ENCODE results near the gene BNIP1.
A peak's percentile ranks its signal among the peaks of the same experiment; 100 is the strongest.
"Not testable (repeated sequence)": the region's sequence is repeated elsewhere in the genome, so short reads cannot be mapped to it uniquely, and the experiment has no call there.

BNIP1 gene, protein sequence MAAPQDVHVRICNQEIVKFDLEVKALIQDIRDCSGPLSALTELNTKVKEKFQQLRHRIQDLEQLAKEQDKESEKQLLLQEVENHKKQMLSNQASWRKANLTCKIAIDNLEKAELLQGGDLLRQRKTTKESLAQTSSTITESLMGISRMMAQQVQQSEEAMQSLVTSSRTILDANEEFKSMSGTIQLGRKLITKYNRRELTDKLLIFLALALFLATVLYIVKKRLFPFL

GRCh38 chr5:173144200-173145176, at the start of gene BNIP1:
BNIP1 (plus strand) TSS chr5:173144531; CDS start chr5:173144546, 15 bp downstream.
- H3K9ac ChIP-seq (ENCODE audit: low read length): peak within 1 kb of the TSS; percentile 88
- H3K4me1 ChIP-seq (ENCODE audit: control insufficient read depth, insufficient read depth, low read length): no peaks in the 10 kb centered on the region
- H3K27ac ChIP-seq (ENCODE audit: low read depth, low read length): peak within 1 kb of the TSS; percentile 87
- H3K36me3 ChIP-seq (ENCODE audit: control insufficient read depth, insufficient read depth, low read length): peaks cover 11% of the 10 kb centered on the region
- peak within 1 kb of the TSS; percentile 96 for H3K4me3 ChIP-seq (ENCODE audit: low read length)
- no peaks in the 10 kb centered on the region for H3K27me3 ChIP-seq (ENCODE audit: control insufficient read depth, insufficient read depth, low read length)

- Histone ChIP-seq H3K4me1 (ENCODE audit: control insufficient read depth, insufficient read depth, low read length) (peaks cover 3% of the 10 kb centered on the region), H3K9ac (ENCODE audit: low read length) (no peak overlapping the region)
Observed at GRCh38 chr5:173098787-173099186, 45.5 kb upstream of the BNIP1 start.

DNA sequence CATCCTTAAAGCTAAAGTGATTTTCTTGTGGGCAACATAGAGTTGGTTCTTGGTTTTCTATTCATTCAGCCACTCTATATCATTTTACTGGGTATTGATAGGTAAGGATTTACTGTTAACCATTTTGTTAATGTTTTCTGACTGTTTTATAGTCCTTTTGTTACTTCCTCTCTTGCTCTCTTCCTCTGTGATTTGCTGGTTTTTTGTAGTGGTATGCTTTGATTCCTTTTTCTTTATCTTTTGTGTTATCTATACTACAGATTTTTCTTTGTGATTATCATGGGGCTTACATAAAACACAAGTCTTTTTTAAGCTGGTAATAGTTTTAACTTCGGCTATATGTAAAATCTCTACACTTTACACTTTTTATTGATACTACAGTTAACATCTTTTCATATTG, 44.9 kb upstream of the BNIP1 start:
- Histone ChIP-seq H3K4me3 (ENCODE audit: low read length) (no peak overlapping the region), H3K4me1 (ENCODE audit: control insufficient read depth, insufficient read depth, low read length) (peaks cover 3% of the 10 kb centered on the region), H3K27ac (ENCODE audit: low read depth, low read length) (no peak overlapping the region), H3K27me3 (ENCODE audit: control insufficient read depth, insufficient read depth, low read length) (no peaks in the 10 kb centered on the region), H3K36me3 (ENCODE audit: control insufficient read depth, insufficient read depth, low read length) (no peaks in the 10 kb centered on the region), H3K9ac (ENCODE audit: low read length) (no peak overlapping the region)

More at GRCh38 chr5:173098787-173099186, 45.5 kb upstream of the BNIP1 start:
- no peaks in the 10 kb centered on the region for H3K36me3 ChIP-seq (ENCODE audit: control insufficient read depth, insufficient read depth, low read length)
- H3K4me3 ChIP-seq (ENCODE audit: low read length): no peak overlapping the region
- H3K27me3 ChIP-seq (ENCODE audit: control insufficient read depth, insufficient read depth, low read length): no peaks in the 10 kb centered on the region
- H3K27ac ChIP-seq (ENCODE audit: low read depth, low read length): no peak overlapping the region

DNA sequence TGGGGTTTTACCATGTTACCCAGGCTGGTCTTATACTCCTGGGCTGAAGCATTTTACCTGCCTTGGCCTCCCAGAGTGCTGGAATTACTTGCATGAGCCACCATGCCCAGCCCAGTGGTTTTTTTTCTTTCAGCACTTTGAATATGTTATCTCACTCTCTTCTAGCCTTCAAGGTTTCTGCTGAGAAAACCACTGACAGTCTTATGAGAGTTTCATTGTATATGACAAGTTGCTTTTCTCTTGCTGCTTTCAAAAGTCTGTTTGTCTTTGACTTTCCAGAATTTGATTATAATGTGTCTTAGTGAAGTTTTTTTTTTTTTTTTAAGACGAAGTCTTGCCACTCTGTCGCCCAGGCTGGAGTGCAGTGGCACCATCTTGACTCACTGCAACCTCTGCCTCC, 43.1 kb upstream of the BNIP1 start:
- no peak overlapping the region for H3K4me3 ChIP-seq (ENCODE audit: low read length)

DNA sequence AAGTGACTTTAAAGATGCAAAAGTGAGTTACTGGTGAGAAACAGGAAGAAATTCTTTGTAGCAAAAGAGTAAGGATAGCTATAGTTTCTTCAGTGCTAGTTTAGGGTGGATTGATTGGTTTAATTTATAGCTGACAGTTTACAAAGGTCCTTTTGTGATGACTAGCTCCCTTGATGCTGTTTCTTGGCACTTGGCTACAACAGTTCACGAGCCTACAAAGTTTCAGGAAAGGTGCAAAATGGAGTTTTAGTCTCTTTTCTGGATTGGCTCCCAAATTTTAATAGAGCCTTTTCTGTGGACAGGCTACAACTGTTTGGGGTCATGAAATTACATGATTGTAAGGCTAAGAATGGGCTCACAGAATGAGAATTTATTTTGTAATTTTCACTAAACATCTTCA, 40.9 kb upstream of the BNIP1 start:
- no peaks in the 10 kb centered on the region for H3K27me3 ChIP-seq (ENCODE audit: control insufficient read depth, insufficient read depth, low read length)

More for the DNA sequence above, 43.1 kb upstream of the BNIP1 start:
- Histone ChIP-seq H3K36me3 (ENCODE audit: control insufficient read depth, insufficient read depth, low read length) (no peaks in the 10 kb centered on the region), H3K9ac (ENCODE audit: low read length) (no peak overlapping the region), H3K27ac (ENCODE audit: low read depth, low read length) (no peak overlapping the region), H3K4me1 (ENCODE audit: control insufficient read depth, insufficient read depth, low read length) (peaks cover 3% of the 10 kb centered on the region), H3K27me3 (ENCODE audit: control insufficient read depth, insufficient read depth, low read length) (no peaks in the 10 kb centered on the region)

DNA sequence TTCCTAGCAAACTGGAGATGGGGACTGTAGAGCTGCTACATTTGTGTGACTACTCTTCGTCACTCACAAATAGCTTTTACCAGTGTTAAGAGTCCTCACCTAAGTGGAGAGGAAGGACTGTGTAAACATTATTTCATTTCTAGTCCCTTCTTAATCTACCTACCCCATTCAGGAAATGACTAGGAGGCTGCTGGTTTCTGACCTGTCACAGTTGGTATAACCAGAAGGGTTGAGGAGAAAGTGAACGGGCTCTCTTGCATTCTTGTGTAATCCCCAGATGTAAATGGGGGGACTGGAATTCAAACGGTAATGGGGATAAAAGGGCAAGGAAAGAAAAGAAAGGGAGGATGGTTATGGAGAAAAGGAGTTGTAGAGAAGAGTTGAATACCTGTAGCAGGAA, 35.4 kb upstream of the BNIP1 start:
- Histone ChIP-seq H3K27ac (ENCODE audit: low read depth, low read length) (no peak overlapping the region), H3K36me3 (ENCODE audit: control insufficient read depth, insufficient read depth, low read length) (peaks cover 11% of the 10 kb centered on the region)

More for the DNA sequence above, 40.9 kb upstream of the BNIP1 start:
- H3K36me3 ChIP-seq (ENCODE audit: control insufficient read depth, insufficient read depth, low read length): no peaks in the 10 kb centered on the region
- peaks cover 3% of the 10 kb centered on the region for H3K4me1 ChIP-seq (ENCODE audit: control insufficient read depth, insufficient read depth, low read length)
- no peak overlapping the region for H3K27ac ChIP-seq (ENCODE audit: low read depth, low read length)
- no peak overlapping the region for H3K4me3 ChIP-seq (ENCODE audit: low read length)
- H3K9ac ChIP-seq (ENCODE audit: low read length): no peak overlapping the region

GRCh38 chr5:173114536-173114935, 29.8 kb upstream of the BNIP1 start:
- Histone ChIP-seq H3K27me3 (ENCODE audit: control insufficient read depth, insufficient read depth, low read length) (no peaks in the 10 kb centered on the region), H3K4me3 (ENCODE audit: low read length) (no peak overlapping the region), H3K9ac (ENCODE audit: low read length) (no peak overlapping the region), H3K36me3 (ENCODE audit: control insufficient read depth, insufficient read depth, low read length) (peaks cover 6% of the 10 kb centered on the region), H3K27ac (ENCODE audit: low read depth, low read length) (no peak overlapping the region), H3K4me1 (ENCODE audit: control insufficient read depth, insufficient read depth, low read length) (no peaks in the 10 kb centered on the region)

More for the DNA sequence above, 35.4 kb upstream of the BNIP1 start:
- H3K4me3 ChIP-seq (ENCODE audit: low read length): no peak overlapping the region
- H3K4me1 ChIP-seq (ENCODE audit: control insufficient read depth, insufficient read depth, low read length): no peaks in the 10 kb centered on the region
- no peaks in the 10 kb centered on the region for H3K27me3 ChIP-seq (ENCODE audit: control insufficient read depth, insufficient read depth, low read length)
- H3K9ac ChIP-seq (ENCODE audit: low read length): no peak overlapping the region

GRCh38 chr5:173119719-173120118, 24.6 kb upstream of the BNIP1 start:
- Histone ChIP-seq H3K9ac (ENCODE audit: low read length) (no peak overlapping the region), H3K36me3 (ENCODE audit: control insufficient read depth, insufficient read depth, low read length) (peaks cover 5% of the 10 kb centered on the region), H3K4me3 (ENCODE audit: low read length) (no peak overlapping the region), H3K27ac (ENCODE audit: low read depth, low read length) (no peak overlapping the region), H3K4me1 (ENCODE audit: control insufficient read depth, insufficient read depth, low read length) (no peaks in the 10 kb centered on the region), H3K27me3 (ENCODE audit: control insufficient read depth, insufficient read depth, low read length) (no peaks in the 10 kb centered on the region)

GRCh38 chr5:173123416-173123815, 20.9 kb upstream of the BNIP1 start:
- no peaks in the 10 kb centered on the region for H3K27me3 ChIP-seq (ENCODE audit: control insufficient read depth, insufficient read depth, low read length)
- no peak overlapping the region for H3K4me3 ChIP-seq (ENCODE audit: low read length)
- no peak overlapping the region for H3K9ac ChIP-seq (ENCODE audit: low read length)
- H3K27ac ChIP-seq (ENCODE audit: low read depth, low read length): no peak overlapping the region
- peaks cover 8% of the 10 kb centered on the region for H3K36me3 ChIP-seq (ENCODE audit: control insufficient read depth, insufficient read depth, low read length)
- no peaks in the 10 kb centered on the region for H3K4me1 ChIP-seq (ENCODE audit: control insufficient read depth, insufficient read depth, low read length)

DNA sequence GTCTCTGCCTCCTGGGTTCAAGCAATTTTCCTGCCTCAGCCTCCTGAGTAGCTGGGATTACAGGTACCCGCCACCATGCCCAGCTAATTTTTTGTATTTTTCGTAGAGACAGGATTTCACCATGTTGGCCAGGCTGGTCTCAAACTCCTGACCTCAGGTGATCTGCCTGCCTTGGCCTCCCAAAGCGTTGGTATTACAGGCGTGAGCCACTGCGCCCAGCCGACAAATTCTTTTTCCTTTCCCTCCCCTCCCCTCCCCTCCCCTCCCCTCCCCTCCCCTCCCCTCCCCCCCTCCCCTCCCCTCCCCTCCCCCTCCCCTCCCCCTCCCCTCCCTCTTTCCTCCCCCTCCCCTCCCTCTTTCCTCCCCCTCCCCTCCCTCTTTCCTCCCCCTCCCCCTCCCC, 12.2 kb upstream of the BNIP1 start:
- H3K4me1 ChIP-seq (ENCODE audit: control insufficient read depth, insufficient read depth, low read length); H3K27me3 ChIP-seq (ENCODE audit: control insufficient read depth, insufficient read depth, low read length); H3K27ac ChIP-seq (ENCODE audit: low read depth, low read length); H3K36me3 ChIP-seq (ENCODE audit: control insufficient read depth, insufficient read depth, low read length); H3K4me3 ChIP-seq (ENCODE audit: low read length); H3K9ac ChIP-seq (ENCODE audit: low read length): not testable (repeated sequence)

DNA sequence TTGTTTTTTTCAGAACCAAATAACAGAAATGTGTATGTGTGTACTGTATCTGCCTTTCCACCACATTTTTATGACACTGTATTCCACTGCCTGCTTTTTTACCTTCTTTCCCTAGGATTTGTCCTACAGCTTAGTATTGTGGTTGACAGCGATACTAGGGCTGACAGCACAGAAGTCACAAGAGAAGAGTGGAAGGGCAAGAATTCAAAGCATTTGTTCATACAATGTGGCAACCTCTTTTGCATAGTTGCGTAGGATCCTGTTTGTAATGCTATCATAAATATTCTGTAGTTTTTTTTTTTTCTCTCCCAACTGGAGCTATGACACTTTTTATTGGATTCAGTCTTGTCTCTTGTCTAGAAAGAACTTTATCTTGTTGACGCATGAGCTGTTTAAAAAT, 5.6 kb upstream of the BNIP1 start:
- Histone ChIP-seq H3K4me1 (ENCODE audit: control insufficient read depth, insufficient read depth, low read length) (no peaks in the 10 kb centered on the region), H3K27me3 (ENCODE audit: control insufficient read depth, insufficient read depth, low read length) (no peaks in the 10 kb centered on the region), H3K4me3 (ENCODE audit: low read length) (no peak overlapping the region), H3K36me3 (ENCODE audit: control insufficient read depth, insufficient read depth, low read length) (no peaks in the 10 kb centered on the region), H3K9ac (ENCODE audit: low read length) (no peak overlapping the region), H3K27ac (ENCODE audit: low read depth, low read length) (no peak overlapping the region)

GRCh38 chr5:173139631-173140030, 4.7 kb upstream of the BNIP1 start:
- no peak overlapping the region for H3K4me3 ChIP-seq (ENCODE audit: low read length)
- no peaks in the 10 kb centered on the region for H3K4me1 ChIP-seq (ENCODE audit: control insufficient read depth, insufficient read depth, low read length)
- H3K36me3 ChIP-seq (ENCODE audit: control insufficient read depth, insufficient read depth, low read length): no peaks in the 10 kb centered on the region
- H3K27ac ChIP-seq (ENCODE audit: low read depth, low read length): no peak overlapping the region
- no peaks in the 10 kb centered on the region for H3K27me3 ChIP-seq (ENCODE audit: control insufficient read depth, insufficient read depth, low read length)
- no peak overlapping the region for H3K9ac ChIP-seq (ENCODE audit: low read length)
